CD4-positive, alpha-beta memory T cell (primary cell): ENCODE results near the gene HSD17B8. TPM values are rescaled to one million over a fixed set of nuclear protein-coding genes. Genes with fewer than 3 reads are reported as not detected.

Source experiments
- CTCF ChIA-PET: fragments of 350-600 bp; sonication (Branson Sonifier 250); formaldehyde crosslinking; loops from one replicate; lab custom pipeline; 2021; ENCODE audit warnings: inconsistent platforms; ENCODE audit not compliant: partially characterized antibody; lab: Charles Lee
- POLR2A ChIA-PET: fragments of 350-600 bp; sonication (Branson Sonifier 250); formaldehyde crosslinking; loops from one replicate; lab custom pipeline; 2021; ENCODE audit not compliant: partially characterized antibody; lab: Charles Lee
- DNase-seq, 5 donors: peaks; one replicate each; pipeline versions ENCODE4 v3.0.0 to v3.0.0-alpha.2; 2020 to 2022; ENCODE audit warnings: mixed read lengths in 1 of 5
- H3K27ac ChIP-seq: one replicate; pipeline ENCODE4 v1.7.0; 2013; ENCODE audit warnings: low read depth, low read length
- H3K27me3 ChIP-seq: 2 replicates; pipeline ENCODE4 v1.7.0; 2013; ENCODE audit warnings: mild to moderate bottlenecking, low read length, moderate library complexity; ENCODE audit not compliant: insufficient read depth
- H3K36me3 ChIP-seq: 2 replicates; pipeline ENCODE4 v1.7.0; 2013; ENCODE audit warnings: mild to moderate bottlenecking, low read length, moderate library complexity; ENCODE audit not compliant: insufficient read depth
- H3K4me1 ChIP-seq: 2 replicates; pipeline ENCODE4 v1.7.0; 2013; ENCODE audit warnings: mild to moderate bottlenecking, low read length, moderate library complexity; ENCODE audit not compliant: insufficient read depth
- H3K4me3 ChIP-seq, 2 donors: one replicate each; pipeline ENCODE4 v1.7.0; 2013; ENCODE audit warnings: low read length in 2 of 2, mild to moderate bottlenecking in 1 of 2
- H3K9me3 ChIP-seq, 2 donors: one replicate each; pipeline ENCODE4 v1.7.0; 2013; ENCODE audit warnings: low read length in 2 of 2, control low read depth in 1 of 2; ENCODE audit not compliant: control insufficient read depth in 1 of 2
- H3K27ac Mint-ChIP-seq, 7 donors: one replicate each; pipeline ENCODE4 v1.8.0; 2020 to 2021; ENCODE audit warnings: mixed read lengths in 7 of 7, mild to moderate bottlenecking in 6 of 7, inconsistent platforms in 3 of 7, moderate library complexity in 3 of 7
- H3K27me3 Mint-ChIP-seq, 2 donors: one replicate each; pipeline ENCODE4 v1.8.0; 2020 to 2021; ENCODE audit warnings: mixed read lengths in 2 of 2
- H3K36me3 Mint-ChIP-seq, 2 donors: one replicate each; pipeline ENCODE4 v1.8.0; 2020 to 2021; ENCODE audit warnings: mixed read lengths in 2 of 2, inconsistent platforms in 1 of 2, mild to moderate bottlenecking in 1 of 2
- H3K4me1 Mint-ChIP-seq, 4 donors: one replicate each; pipeline ENCODE4 v1.8.0; 2020 to 2021; ENCODE audit warnings: mixed read lengths in 4 of 4, mild to moderate bottlenecking in 1 of 4
- H3K4me3 Mint-ChIP-seq, 8 donors: one replicate each; pipeline ENCODE4 v1.8.0; 2020 to 2021; ENCODE audit warnings: mixed read lengths in 8 of 8, mild to moderate bottlenecking in 7 of 8, moderate library complexity in 6 of 8, inconsistent platforms in 3 of 8
- H3K9me3 Mint-ChIP-seq, 8 donors: one replicate each; pipeline ENCODE4 v1.8.0; 2020 to 2021; ENCODE audit warnings: mixed read lengths in 8 of 8, mild to moderate bottlenecking in 5 of 8, inconsistent platforms in 3 of 8, moderate library complexity in 1 of 8
- intact Hi-C: fragments of 100-400 bp; cut with micrococcal nuclease; formaldehyde crosslinking; loops from one replicate; pipeline ENCODE4 v1.15.1; 2023
- polyA plus RNA-seq, 2 donors: library from polyadenylated mRNA; unstranded; fragments of 300-500 nt; fragmentation: Illumina TruSeq; gene quantifications; one replicate each; pipeline ENCODE4 v1.2.3, GENCODE V29; 2021
- total RNA-seq, 2 experiments: library from RNA; stranded (reverse); gene quantifications; one replicate each; pipeline ENCODE4 v1.2.3, GENCODE V29; 2021

Gene HSD17B8
- total and polyA plus RNA-seq, 4 experiments from 2014 or later = 20.2 to 77.3 (median 39.9) TPM

GRCh38 chr6:33249732-33250630 lies 45.5 kb downstream of the HSD17B8 start:
- Mint-ChIP-seq H3K27me3 (peaks cover 0 to 3% of the 10 kb centered on the region in 2 donors), H3K4me3 (peak overlapping the region; percentile 84 to 95 (median 88)), H3K36me3 (peaks cover 15 to 22% of the 10 kb centered on the region in 2 donors), H3K9me3 (no peaks in the 10 kb centered on the region), H3K27ac (peak overlapping the region; percentile 90 to 98 (median 97)), H3K4me1 (peaks cover 19 to 47% (median 30%) of the 10 kb centered on the region in 4 donors)
- H3K36me3 ChIP-seq = no peaks in the 10 kb centered on the region
- no peaks in the 10 kb centered on the region for H3K9me3 ChIP-seq
- H3K4me1 ChIP-seq = peaks cover 26% of the 10 kb centered on the region
- intact Hi-C loops = loop anchor here (1.0 kb wide), 7 partner anchors 21 to 141 kb away; partner anchors contain the start of genes B3GALT4, HSD17B8, KIFC1 and RXRB
- no peaks in the 10 kb centered on the region for H3K27me3 ChIP-seq
- peak overlapping the region; percentile 60 to 65 for H3K4me3 ChIP-seq
- no peak for DNase-seq
- H3K27ac ChIP-seq = peak overlapping the region; percentile 93
- ChIA-PET CTCF (interaction anchor here (0.6 to 7.0 kb wide), 18 partner anchors 9 to 237 kb away, joined by 3 to 105 read pairs (median 7); partner anchors contain the start of genes B3GALT4, HSD17B8, PFDN6 and RPS18), POLR2A (interaction anchor here (0.6 to 5.6 kb wide), 29 partner anchors 12 to 444 kb away, joined by 3 to 92 read pairs (median 10); partner anchors contain the start of genes B3GALT4, HLA-DPA1, HLA-DPB1 and HSD17B8)

- Mint-ChIP-seq H3K27me3 (peaks cover 0 to 3% of the 10 kb centered on the region in 2 donors), H3K9me3 (no peaks in the 10 kb centered on the region), H3K36me3 (peaks cover 16 to 23% of the 10 kb centered on the region in 2 donors), H3K4me1 (peaks cover 19 to 47% (median 30%) of the 10 kb centered on the region in 4 donors), H3K27ac (peak overlapping the region; percentile 86 to 98 (median 97)), H3K4me3 (peak overlapping the region in 6 of 8 donors; percentile 30 to 95 (median 85))
- Histone ChIP-seq H3K36me3 (no peaks in the 10 kb centered on the region), H3K4me3 (no peak overlapping the region), H3K4me1 (peaks cover 26% of the 10 kb centered on the region), H3K27ac (peak overlapping the region; percentile 93), H3K9me3 (no peaks in the 10 kb centered on the region), H3K27me3 (no peaks in the 10 kb centered on the region)
- intact Hi-C loops = no loop called here
- DNase-seq = no peak
- CTCF ChIA-PET = interaction anchor here (0.9 to 7.0 kb wide), 6 partner anchors 10 to 94 kb away, joined by 4 to 105 read pairs (median 16); partner anchors contain the start of genes RPS18 and VPS52
- POLR2A ChIA-PET = interaction anchor here (1.1 to 5.6 kb wide), 11 partner anchors 11 to 175 kb away, joined by 3 to 92 read pairs (median 15); partner anchors contain the start of genes B3GALT4, HLA-DPB1, PFDN6 and RING1
These were observed 46.3 kb downstream of the HSD17B8 start for GRCh38 chr6:33250731-33251130.

- Mint-ChIP-seq H3K9me3 (no peaks in the 10 kb centered on the region), H3K27me3 (peaks cover 0 to 2% of the 10 kb centered on the region in 2 donors), H3K4me3 (peak overlapping the region in 6 of 8 donors; percentile 14 to 67 (median 46)), H3K4me1 (peaks cover 19 to 47% (median 30%) of the 10 kb centered on the region in 4 donors), H3K27ac (peak overlapping the region in 5 of 7 donors; percentile 21 to 85 (median 72)), H3K36me3 (peaks cover 18 to 26% of the 10 kb centered on the region in 2 donors)
- DNase-seq = no peak
- Histone ChIP-seq H3K36me3 (no peaks in the 10 kb centered on the region), H3K9me3 (no peaks in the 10 kb centered on the region), H3K27me3 (no peaks in the 10 kb centered on the region), H3K27ac (no peak overlapping the region), H3K4me1 (peaks cover 26% of the 10 kb centered on the region), H3K4me3 (no peak overlapping the region)
- POLR2A ChIA-PET = interaction anchor here (1.0 to 5.6 kb wide), 6 partner anchors 19 to 93 kb away, joined by 3 to 92 read pairs (median 48); partner anchors contain the start of genes B3GALT4, RING1, RPS18 and RXRB
- CTCF ChIA-PET = interaction anchor here (2.7 to 7.0 kb wide), 3 partner anchors 19 to 94 kb away, joined by 7 to 105 read pairs (median 35); partner anchors contain the start of genes RPS18 and VPS52
- intact Hi-C loops = no loop called here
These were observed 47.0 kb downstream of the HSD17B8 start for GRCh38 chr6:33251395-33252012.

GRCh38 chr6:33252759-33253158 lies 48.3 kb downstream of the HSD17B8 start:
- no peaks in the 10 kb centered on the region for H3K36me3 ChIP-seq
- CTCF ChIA-PET = interaction anchor here (0.7 kb wide), 1 partner anchor 12 kb away, joined by 4 read pairs; no protein-coding TSS in a partner anchor
- no peak overlapping the region for H3K27ac Mint-ChIP-seq
- no peak for DNase-seq
- no peaks in the 10 kb centered on the region for H3K27me3 ChIP-seq
- intact Hi-C loops = no loop called here
- H3K9me3 ChIP-seq = no peaks in the 10 kb centered on the region
- H3K4me1 ChIP-seq = peaks cover 26% of the 10 kb centered on the region
- H3K27me3 Mint-ChIP-seq = no peaks in the 10 kb centered on the region
- H3K4me1 Mint-ChIP-seq = peaks cover 19 to 47% (median 30%) of the 10 kb centered on the region in 4 donors
- H3K9me3 Mint-ChIP-seq = no peaks in the 10 kb centered on the region
- no peak overlapping the region for H3K4me3 Mint-ChIP-seq
- no peak overlapping the region for H3K4me3 ChIP-seq
- H3K27ac ChIP-seq = no peak overlapping the region
- POLR2A ChIA-PET = no interaction called here
- H3K36me3 Mint-ChIP-seq = peaks cover 18 to 27% of the 10 kb centered on the region in 2 donors

- no peak overlapping the region for H3K4me3 Mint-ChIP-seq
- peaks cover 13 to 29% (median 17%) of the 10 kb centered on the region in 4 donors for H3K4me1 Mint-ChIP-seq
- POLR2A ChIA-PET = interaction anchor here (1.1 to 1.7 kb wide), 2 partner anchors 11 to 17 kb away, joined by 4 to 9 read pairs; partner anchors contain the start of genes RPS18 and VPS52
- CTCF ChIA-PET = interaction anchor here (0.7 to 1.0 kb wide), 2 partner anchors 98 to 152 kb away, joined by 3 to 4 read pairs; no protein-coding TSS in a partner anchor
- Histone ChIP-seq H3K9me3 (no peaks in the 10 kb centered on the region), H3K4me1 (peaks cover 13% of the 10 kb centered on the region), H3K36me3 (no peaks in the 10 kb centered on the region), H3K4me3 (no peak overlapping the region), H3K27ac (no peak overlapping the region), H3K27me3 (no peaks in the 10 kb centered on the region)
- no peak for DNase-seq
- H3K36me3 Mint-ChIP-seq = peaks cover 18 to 35% of the 10 kb centered on the region in 2 donors
- no peak overlapping the region for H3K27ac Mint-ChIP-seq
- no peaks in the 10 kb centered on the region for H3K9me3 Mint-ChIP-seq
- H3K27me3 Mint-ChIP-seq = no peaks in the 10 kb centered on the region
- intact Hi-C loops = no loop called here
These were observed 50.1 kb downstream of the HSD17B8 start for GRCh38 chr6:33254591-33254990.
